Panc1 (cell line): ENCODE results near the gene UNC45B. TPM values are rescaled to one million over a fixed set of nuclear protein-coding genes. Genes with fewer than 3 reads are reported as not detected.

Source experiments
- ATAC-seq: fragments of 200-7000 bp; cut with Tn5 transposase; 2 replicates; pipeline ENCODE4 v1.9.1; 2020; ENCODE audit warnings: mild to moderate bottlenecking, moderate library complexity
- BruUV-seq: library from RNA; stranded (reverse); fragments of 400-500 nt; replicated peaks from 2 replicates; lab custom pipeline; 2021; lab: Mats Ljungman, UMichigan
- CTCF ChIA-PET: fragments of 300-600 bp; sonication (Branson Sonifier 250); formaldehyde crosslinking; loops from one replicate; lab custom pipeline; 2022; ENCODE audit warnings: antibody characterized with exemption; lab: Charles Lee
- POLR2A ChIA-PET: fragments of 300-600 bp; sonication (Branson Sonifier 250); formaldehyde crosslinking; loops from one replicate; lab custom pipeline; 2022; ENCODE audit warnings: antibody characterized with exemption; lab: Charles Lee
- DNase-seq: peaks from one replicate; pipeline ENCODE4 v3.0.0-alpha.2; 2010; ENCODE audit warnings: low read depth, low spot score
- H3K27ac ChIP-seq: 2 replicates; pipeline ENCODE4 v1.5.1; 2011; ENCODE audit warnings: mild to moderate bottlenecking, low read length, inconsistent platforms
- H3K27me3 ChIP-seq: fragments of 200-500 bp; sonication (Bioruptor generic); 2 replicates; pipeline ENCODE4 v1.6.0; 2014; ENCODE audit warnings: low read length, inconsistent platforms; ENCODE audit not compliant: control insufficient read depth, insufficient read depth
- H3K36me3 ChIP-seq: fragments of 200-500 bp; sonication (Bioruptor generic); 2 replicates; pipeline ENCODE4 v1.5.1; 2014; ENCODE audit warnings: inconsistent platforms, mild to moderate bottlenecking, low read length, moderate library complexity; ENCODE audit not compliant: control insufficient read depth, insufficient read depth
- H3K4me1 ChIP-seq: 2 replicates; pipeline ENCODE4 v1.5.1; 2011; ENCODE audit warnings: inconsistent platforms, mild to moderate bottlenecking, low read length, moderate library complexity; ENCODE audit not compliant: control insufficient read depth, insufficient read depth
- H3K4me3 ChIP-seq, 2 experiments: 2 replicates each; pipeline ENCODE4 v1.5.1; 2011 to 2012; ENCODE audit warnings: low read depth in 2 of 2, low read length in 2 of 2, mild to moderate bottlenecking in 2 of 2, inconsistent platforms in 1 of 2, moderate library complexity in 1 of 2
- H3K9me3 ChIP-seq: fragments of 200-500 bp; sonication (Bioruptor generic); 2 replicates; pipeline ENCODE4 v1.5.1; 2014; ENCODE audit warnings: low read depth, mild to moderate bottlenecking, inconsistent platforms, low read length, moderate library complexity; ENCODE audit not compliant: control insufficient read depth, insufficient read depth
- CTCF ChIP-seq: fragments of 450-650 bp; IDR thresholded peaks from 2 replicates; pipeline ENCODE4 v1.5.1; 2017; ENCODE audit warnings: mild to moderate bottlenecking
- POLR2AphosphoS5 ChIP-seq: IDR thresholded peaks from 2 replicates; pipeline ENCODE4 v1.6.1; 2012; ENCODE audit warnings: mild to moderate bottlenecking, low read depth, low read length, moderate library complexity
- REST ChIP-seq, 2 experiments: IDR thresholded peaks; 2 replicates each; pipeline ENCODE4 v1.6.1; 2011 to 2012; ENCODE audit warnings: low read depth in 2 of 2, control low read depth in 1 of 2, low read length in 1 of 2, mild to moderate bottlenecking in 1 of 2, moderate library complexity in 1 of 2; ENCODE audit not compliant: insufficient read depth in 1 of 2
- SIN3A ChIP-seq: IDR thresholded peaks from 2 replicates; pipeline ENCODE4 v1.6.1; 2012; ENCODE audit warnings: low read depth, mild to moderate bottlenecking, low read length, moderate library complexity, borderline replicate concordance; ENCODE audit not compliant: insufficient read depth
- TCF7L2 ChIP-seq: IDR thresholded peaks from 2 replicates; pipeline ENCODE4 v1.6.1; 2011; ENCODE audit warnings: mild to moderate bottlenecking, low read depth, low read length, inconsistent platforms
- in situ Hi-C: cut with HindIII; loops from 2 replicates; pipeline ENCODE4 v1.10.0; 2016; ENCODE audit warnings: low sequenced_read_pairs, low pct_unique_long_range_greater_than_20kb
- intact Hi-C: fragments of 100-400 bp; cut with micrococcal nuclease; formaldehyde crosslinking; loops from one replicate; pipeline ENCODE4 v1.10.0; 2022; ENCODE audit not compliant: unreplicated experiment
- total RNA-seq: library from RNA; stranded (reverse); gene quantifications from one replicate; pipeline ENCODE4 v1.2.1, GENCODE V29; 2021; ENCODE audit not compliant: unreplicated experiment

UNC45B gene
- total RNA-seq, 1 experiment from 2014 or later: not detected

- ChIA-PET POLR2A (no interaction called here), CTCF (no interaction called here)
- Histone ChIP-seq H3K27ac (no peak overlapping the region), H3K4me3 (no peak overlapping the region), H3K4me1 (no peaks in the 10 kb centered on the region), H3K9me3 (no peaks in the 10 kb centered on the region), H3K27me3 (peaks cover 12% of the 10 kb centered on the region; the same call in 1 of the 2 replicates), H3K36me3 (no peaks in the 10 kb centered on the region)
- no peak for ATAC-seq
- intact Hi-C loops: no loop called here
- TF ChIP-seq SIN3A (no peak), POLR2AphosphoS5 (no peak), TCF7L2 (no peak), REST (IDR thresholded peaks at IDR 0.05; ENCODE audit: insufficient read depth in 1 of 2, low read depth in 2 of 2, low read length in 1 of 2) (no peak), CTCF (no peak)
- DNase-seq: no peak
- BruUV-seq: no TSS peak
- in situ Hi-C loops: loop anchor here (25.0 kb wide), 1 partner anchor 351 kb away; the partner anchor contains the start of gene SLFN12L
Measured at GRCh38 chr17:35185849-35186248, 38.2 kb downstream of the UNC45B start.

GRCh38 chr17:35187481-35187880 is 39.9 kb downstream of the UNC45B start:
- TF ChIP-seq POLR2AphosphoS5: no peak
- no peak for TF ChIP-seq TCF7L2
- no peak for TF ChIP-seq REST (IDR thresholded peaks at IDR 0.05; ENCODE audit: insufficient read depth in 1 of 2, low read depth in 2 of 2, low read length in 1 of 2)
- no peak for TF ChIP-seq SIN3A
- TF ChIP-seq CTCF: no peak
- no peak overlapping the region for H3K27ac ChIP-seq
- H3K9me3 ChIP-seq: no peaks in the 10 kb centered on the region
- H3K36me3 ChIP-seq: no peaks in the 10 kb centered on the region
- ChIA-PET CTCF (no interaction called here), POLR2A (interaction anchor here (0.7 kb wide), 1 partner anchor 385 kb away, joined by 7 read pairs; no protein-coding TSS in a partner anchor)
- ATAC-seq (no peak), DNase-seq (no peak)
- no peaks in the 10 kb centered on the region for H3K4me1 ChIP-seq
- H3K27me3 ChIP-seq: peaks cover 12% of the 10 kb centered on the region; the same call in 1 of the 2 replicates
- in situ Hi-C loops: loop anchor here (25.0 kb wide), 1 partner anchor 350 kb away; the partner anchor contains the start of gene SLFN12L
- no TSS peak for BruUV-seq
- intact Hi-C loops: no loop called here
- H3K4me3 ChIP-seq: no peak overlapping the region
